ENCODE results near the gene GLOD4.
"Not testable (repeated sequence)": the region's sequence is repeated elsewhere in the genome, so short reads cannot be mapped to it uniquely, and the experiment has no call there.

GLOD4 gene

DNA sequence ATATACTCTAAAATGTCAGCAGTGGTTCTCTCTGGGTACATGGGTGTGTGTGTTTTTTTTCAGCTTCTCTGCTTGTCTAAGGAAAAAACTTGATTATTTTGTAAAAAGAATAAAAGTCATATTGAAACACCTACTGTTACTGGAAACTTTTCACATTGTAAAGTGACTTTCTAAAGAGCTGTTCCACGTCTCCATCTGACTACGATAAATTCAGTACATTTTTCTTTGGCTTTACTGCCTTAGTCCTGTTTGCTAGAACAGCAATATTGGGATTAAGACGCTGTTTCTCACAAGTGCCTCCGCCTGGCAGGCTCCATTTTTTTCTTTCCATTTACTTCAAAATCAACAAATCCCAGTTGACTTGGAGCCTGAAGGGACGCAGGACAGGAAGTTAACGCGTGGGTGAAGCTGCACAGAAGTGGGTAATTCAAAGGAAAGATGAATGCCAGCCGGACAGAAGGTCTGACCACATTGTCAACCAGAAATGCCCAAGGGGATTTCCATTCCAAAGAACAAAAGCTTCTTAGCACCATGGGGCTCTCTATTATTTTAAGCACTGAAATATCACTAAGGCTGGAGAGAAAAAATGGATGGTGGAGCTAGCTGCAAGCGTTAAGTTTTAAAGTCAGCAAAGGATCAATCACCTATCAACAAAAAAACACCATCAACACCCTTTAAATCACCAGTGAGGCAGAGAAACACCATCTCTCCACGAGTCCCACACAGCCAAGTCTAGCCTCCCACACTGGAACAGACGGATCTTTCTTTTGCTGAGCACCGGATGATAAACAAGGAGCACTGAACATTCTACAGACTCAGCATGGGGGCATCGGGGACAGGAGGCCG, 8.4 kb downstream of the GLOD4 start:
- no peak for DNase-seq (ENCODE audit: low spot score)
- TF ChIP-seq CTCF (IDR thresholded peaks at IDR 0.05; ENCODE audit: borderline replicate concordance, control extremely low read depth, extremely low read depth, insufficient read depth, missing control alignments) = no peak
- in situ Hi-C loops (cut with MboI; ENCODE audit: low sequenced_read_pairs, unreplicated experiment) = no loop called here

- in situ Hi-C loops (cut with MboI; ENCODE audit: low sequenced_read_pairs, unreplicated experiment) = no loop called here
- no peak for DNase-seq (ENCODE audit: low spot score)
- TF ChIP-seq CTCF (IDR thresholded peaks at IDR 0.05; ENCODE audit: borderline replicate concordance, control extremely low read depth, extremely low read depth, insufficient read depth, missing control alignments) = no peak
These were observed 9.1 kb downstream of the GLOD4 start for GRCh38 chr17:773016-773415.

- TF ChIP-seq CTCF (IDR thresholded peaks at IDR 0.05; ENCODE audit: borderline replicate concordance, control extremely low read depth, extremely low read depth, insufficient read depth, missing control alignments) = no peak
- DNase-seq (ENCODE audit: low spot score) = no peak
- in situ Hi-C loops (cut with MboI; ENCODE audit: low sequenced_read_pairs, unreplicated experiment) = no loop called here
These were observed 15.0 kb downstream of the GLOD4 start for GRCh38 chr17:767076-767475.

- no peak for DNase-seq (ENCODE audit: low spot score)
- TF ChIP-seq CTCF (IDR thresholded peaks at IDR 0.05; ENCODE audit: borderline replicate concordance, control extremely low read depth, extremely low read depth, insufficient read depth, missing control alignments) = no peak
- in situ Hi-C loops (cut with MboI; ENCODE audit: low sequenced_read_pairs, unreplicated experiment) = no loop called here
These were observed 21.7 kb downstream of the GLOD4 start for GRCh38 chr17:760371-760770.

DNA sequence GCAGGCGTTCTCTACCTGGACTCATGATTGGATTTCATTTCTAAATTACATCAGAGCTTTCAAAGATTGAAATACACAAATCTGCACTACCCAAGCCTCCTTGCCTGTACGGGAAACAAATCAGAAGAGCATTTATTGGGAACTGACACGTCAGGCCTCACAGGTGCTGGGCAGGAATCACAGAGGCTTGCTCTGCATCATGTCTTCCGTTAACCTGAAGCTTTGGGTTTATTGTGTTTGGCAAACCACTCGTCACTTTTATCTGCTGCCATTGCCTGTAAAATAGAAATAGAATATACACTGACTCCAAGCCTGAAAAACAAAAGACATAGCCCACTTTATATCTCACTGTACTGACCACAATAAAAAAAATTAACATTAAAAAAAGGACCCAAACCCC, 22.1 kb downstream of the GLOD4 start:
- no peak for DNase-seq (ENCODE audit: low spot score)
- TF ChIP-seq CTCF (IDR thresholded peaks at IDR 0.05; ENCODE audit: borderline replicate concordance, control extremely low read depth, extremely low read depth, insufficient read depth, missing control alignments) = no peak
- in situ Hi-C loops (cut with MboI; ENCODE audit: low sequenced_read_pairs, unreplicated experiment) = no loop called here

DNA sequence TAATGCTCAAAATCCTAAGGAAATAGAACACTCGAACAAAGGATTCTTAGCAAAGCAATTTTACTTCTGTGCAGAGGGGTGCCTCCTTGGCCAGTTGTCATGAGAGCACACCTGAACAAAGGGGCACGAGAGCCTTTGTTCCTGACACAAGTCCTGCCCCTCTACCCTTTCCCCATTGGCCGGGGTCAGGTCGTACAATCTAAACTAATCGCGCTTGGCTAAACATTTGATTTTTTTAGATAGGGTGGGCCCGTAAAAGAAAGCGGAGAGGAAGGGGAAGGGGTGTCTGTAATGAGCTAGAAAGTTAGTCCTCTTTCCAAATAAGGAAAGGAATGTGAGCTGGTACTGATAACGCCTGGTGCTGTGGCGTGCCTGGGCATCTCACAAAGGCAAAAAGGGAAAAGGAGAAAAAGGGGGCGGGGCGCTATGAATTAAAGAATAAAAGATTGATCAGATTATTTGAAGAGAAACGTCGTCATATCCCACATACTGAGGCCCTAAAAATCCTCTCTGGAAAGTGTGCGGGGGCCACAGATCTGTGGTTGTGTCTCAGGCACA, 26.0 kb downstream of the GLOD4 start:
- DNase-seq (ENCODE audit: low spot score); in situ Hi-C loops (cut with MboI; ENCODE audit: low sequenced_read_pairs, unreplicated experiment): not testable (repeated sequence)

DNA sequence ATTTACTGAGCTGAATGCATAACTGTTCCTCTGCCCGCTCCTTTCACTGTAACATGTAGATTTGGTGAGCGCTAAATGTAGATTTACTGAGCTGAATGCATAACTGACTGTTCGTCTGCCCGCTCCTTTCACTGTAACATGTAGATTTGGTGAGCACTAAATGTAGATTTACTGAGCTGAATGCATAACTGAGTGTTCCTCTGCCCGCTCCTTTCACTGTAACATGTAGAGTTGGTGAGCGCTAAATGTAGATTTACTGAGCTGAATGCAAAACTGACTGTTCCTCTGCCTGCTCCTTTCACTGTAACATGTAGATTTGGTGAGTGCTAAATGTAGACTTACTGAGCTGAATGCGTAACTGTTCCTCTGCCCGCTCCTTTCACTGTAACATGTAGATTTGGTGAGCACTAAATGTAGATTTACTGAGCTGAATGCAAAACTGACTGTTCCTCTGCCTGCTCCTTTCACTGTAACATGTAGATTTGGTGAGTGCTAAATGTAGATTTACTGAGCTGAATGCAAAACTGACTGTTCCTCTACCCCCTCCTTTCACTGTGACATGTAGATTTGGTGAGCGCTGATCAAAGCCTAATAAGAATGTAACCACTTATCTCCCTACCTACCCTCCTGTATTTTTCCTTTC, 26.6 kb downstream of the GLOD4 start:
- DNase-seq (ENCODE audit: low spot score); in situ Hi-C loops (cut with MboI; ENCODE audit: low sequenced_read_pairs, unreplicated experiment): not testable (repeated sequence)
